ENCODE data around the gene GDAP2. TPM values are rescaled to one million over a fixed set of nuclear protein-coding genes. Genes with fewer than 3 reads are reported as not detected.

The GDAP2 gene
- polyA plus RNA-seq, 3 donors: 3.6 to 8.7 (median 5.3) TPM

DNA sequence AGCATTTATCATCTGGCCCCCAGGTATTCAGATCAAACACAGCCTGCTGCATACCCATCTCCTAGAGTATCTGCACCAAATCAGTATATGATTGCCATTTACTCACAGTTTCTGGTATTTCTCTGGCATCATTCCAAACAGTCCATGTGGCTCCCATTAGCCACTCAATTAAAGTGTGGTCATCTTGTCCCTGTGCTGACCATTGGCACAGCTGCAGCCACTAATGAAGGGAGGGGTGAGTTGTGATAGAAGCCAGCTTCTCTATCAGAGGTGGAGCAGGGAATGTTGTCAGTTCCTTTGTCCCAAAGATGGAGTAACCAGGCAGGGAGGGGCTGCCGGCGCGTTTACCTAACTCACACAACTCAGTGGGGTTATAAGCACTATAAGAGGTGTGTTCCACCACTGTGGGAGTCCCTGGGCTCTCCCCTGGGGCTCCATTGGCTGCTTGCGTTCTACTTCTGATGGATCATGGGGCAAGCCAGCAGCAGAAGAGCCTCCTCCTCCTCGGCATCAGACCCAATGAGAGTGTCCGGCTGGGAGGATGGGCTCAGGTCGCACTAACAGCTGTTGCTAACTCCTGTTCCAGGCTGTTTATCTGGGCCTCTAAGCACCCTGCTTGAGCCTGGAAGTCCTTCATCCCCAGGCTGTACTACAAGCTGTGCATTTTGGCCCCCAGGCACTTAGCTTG, 108.6 kb downstream of the GDAP2 start:
- WGBS, 3 donors: 66 to 82% (median 79%) methylated on average over 7 of the region's 7 CpGs
- H3K27ac ChIP-seq (ENCODE audit: low read depth, low read length): no peak overlapping the region

DNA sequence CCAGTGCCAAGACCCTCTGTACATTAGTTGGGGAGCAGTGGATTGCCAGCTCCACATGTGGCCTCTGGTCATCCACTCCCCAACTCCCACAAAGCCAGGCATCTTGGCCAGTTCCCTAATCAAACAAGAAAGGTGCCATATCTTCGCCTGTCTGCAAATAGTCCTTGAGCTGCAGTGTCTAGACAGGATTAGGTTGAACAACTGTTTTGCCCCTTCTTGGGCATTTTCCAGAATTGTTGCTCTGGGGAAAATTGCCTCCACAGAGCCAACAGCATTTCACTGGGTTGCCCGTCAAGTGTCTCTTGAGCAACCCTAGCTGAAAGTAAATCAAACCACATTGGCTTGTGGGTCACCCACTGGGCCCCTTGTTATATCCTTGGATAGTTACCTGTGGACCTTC, 109.3 kb downstream of the GDAP2 start:
- WGBS, 3 donors: 50 to 91% (median 88%) methylated on average over 2 of the region's 2 CpGs
- H3K27ac ChIP-seq (ENCODE audit: low read depth, low read length): no peak overlapping the region

DNA sequence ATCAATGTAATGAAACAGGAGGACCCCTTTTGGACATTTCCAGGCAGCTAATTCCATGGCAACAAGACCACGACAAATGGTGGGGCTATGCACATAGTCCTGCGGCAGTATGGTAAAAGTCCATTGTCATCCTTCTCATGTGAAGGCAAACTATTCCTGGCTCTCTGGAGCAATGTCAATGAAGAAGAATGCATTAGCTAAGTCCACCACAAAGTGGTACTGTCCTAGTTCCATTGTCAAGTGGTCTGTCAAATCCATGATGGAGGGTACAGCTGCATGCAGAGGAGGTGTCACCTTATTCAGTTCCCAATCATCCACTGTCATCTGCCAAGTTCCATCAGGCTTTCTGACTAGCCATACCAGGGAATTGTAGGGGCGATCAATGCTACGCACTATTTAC, 110.1 kb downstream of the GDAP2 start:
- no peak overlapping the region for H3K27ac ChIP-seq (ENCODE audit: low read depth, low read length)
- whole genome bisulfite sequencing, 3 donors: 46 to 98% (median 71%) methylated on average over 4 of the region's 4 CpGs

DNA sequence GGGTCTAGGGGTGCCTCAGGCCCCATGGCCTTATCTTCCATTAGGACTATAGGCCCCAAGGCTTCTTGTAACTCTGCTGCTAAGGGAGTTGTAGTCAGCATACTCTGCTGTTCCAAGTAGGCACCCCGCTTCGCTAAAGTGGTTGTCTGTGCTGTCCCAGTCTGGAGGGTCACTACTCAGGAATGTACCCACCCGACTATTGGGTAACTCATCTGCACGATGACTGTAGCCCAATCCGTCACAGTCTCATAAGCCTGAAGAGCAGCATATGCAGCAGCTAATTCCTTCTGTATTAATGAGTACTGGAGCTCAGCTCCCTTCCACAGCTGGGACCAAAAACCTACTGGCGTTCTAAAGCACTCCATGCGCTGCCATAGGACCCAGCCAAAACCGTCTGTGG, 111.0 kb downstream of the GDAP2 start:
- no peak overlapping the region for H3K27ac ChIP-seq (ENCODE audit: low read depth, low read length)
- WGBS, 3 donors: 95 to 99% (median 98%) methylated on average over 8 of the region's 8 CpGs

DNA sequence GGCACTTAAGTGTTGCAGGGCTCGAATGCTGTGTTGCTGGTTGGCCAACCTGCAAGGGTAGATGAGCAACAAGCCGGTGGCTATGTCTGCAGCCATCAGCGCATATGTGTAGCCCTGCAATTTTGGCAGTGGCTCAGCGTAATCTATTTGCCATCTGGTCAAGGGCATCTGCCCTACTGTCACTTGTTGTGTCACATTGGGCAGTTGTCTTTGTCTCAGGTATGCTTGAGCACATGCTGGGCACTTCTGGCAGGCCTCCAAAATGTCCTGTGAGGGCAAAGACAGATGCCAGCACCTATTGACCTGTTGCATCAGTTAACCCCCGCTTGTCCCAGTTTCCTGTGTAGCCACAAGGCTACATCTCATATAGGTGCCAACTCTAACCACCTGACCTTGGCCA, 111.8 kb downstream of the GDAP2 start:
- no peak overlapping the region for H3K27ac ChIP-seq (ENCODE audit: low read depth, low read length)
- 91 to 92% (median 91%) methylated on average over 5 of the region's 5 CpGs for WGBS, 3 donors

DNA sequence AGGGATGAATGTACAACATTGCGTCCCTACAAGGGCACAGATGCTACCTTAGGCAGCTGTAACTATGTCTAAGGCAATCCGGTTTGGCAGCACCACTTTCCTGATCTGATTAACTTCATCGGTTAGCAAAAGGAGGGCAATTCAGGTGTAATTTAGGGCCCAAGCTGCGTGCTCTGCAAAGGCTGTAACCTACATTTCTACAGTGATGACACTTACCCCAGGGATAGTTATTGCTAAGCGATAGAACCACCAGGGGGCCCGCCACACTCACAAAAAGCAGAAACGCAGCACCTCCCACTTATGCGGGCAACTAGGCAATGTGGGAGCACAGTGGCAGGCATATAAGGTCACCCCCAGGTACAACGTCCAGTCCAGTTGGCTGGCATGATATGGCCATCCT, 113.5 kb downstream of the GDAP2 start:
- WGBS, 3 donors: 79 to 94% (median 83%) methylated on average over 9 of the region's 9 CpGs
- no peak overlapping the region for H3K27ac ChIP-seq (ENCODE audit: low read depth, low read length)

DNA sequence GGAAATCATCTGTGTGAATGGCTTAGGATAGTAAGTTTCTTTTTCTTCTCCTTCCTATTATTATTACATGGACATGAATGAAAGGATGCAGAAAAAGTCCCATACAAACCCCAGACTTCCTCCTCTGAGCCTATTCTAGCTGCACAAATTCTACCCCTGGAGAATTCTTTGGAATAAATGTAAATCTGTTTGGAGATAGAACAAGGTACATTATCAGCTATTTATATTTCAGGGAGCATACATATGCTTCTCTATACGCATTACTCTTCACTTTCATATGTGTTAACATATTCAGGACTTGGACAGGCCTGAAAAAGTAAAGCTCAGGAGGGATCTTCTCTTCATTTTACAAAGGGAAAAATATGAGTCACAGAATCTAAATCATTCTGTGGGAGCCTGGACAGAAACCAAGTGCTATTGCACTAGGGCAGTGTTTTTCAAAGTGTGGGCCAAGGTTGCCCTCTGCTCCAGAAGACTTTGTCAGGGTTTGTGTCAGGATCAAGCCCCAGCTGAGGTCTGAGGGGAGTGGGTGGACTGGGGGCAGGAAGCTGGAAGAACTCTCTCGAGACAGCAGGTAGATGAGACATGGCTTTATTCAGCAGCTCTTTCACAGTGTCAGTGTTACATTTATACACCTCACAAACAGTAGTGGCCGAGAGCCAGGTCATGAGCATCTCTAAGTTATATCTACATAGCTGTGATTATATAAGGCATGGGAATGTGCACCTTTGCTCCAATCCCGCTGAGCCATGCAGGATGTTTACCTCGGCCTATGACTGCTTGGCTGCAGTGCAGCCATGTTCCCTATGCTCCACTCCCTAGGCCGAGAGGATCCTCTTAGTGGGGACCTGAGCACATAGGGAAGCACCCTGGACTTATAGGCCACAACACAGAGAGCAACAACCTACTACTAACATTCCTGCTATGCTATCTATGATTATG, 114.3 kb downstream of the GDAP2 start:
- WGBS, 3 donors: 66 to 84% (median 74%) methylated on average over 6 of the region's 6 CpGs
- H3K27ac ChIP-seq (ENCODE audit: low read depth, low read length): no peak overlapping the region

Other genes starting within 250 kb of the GDAP2 start
- gene WDR3, start 118 bp upstream of the GDAP2 start, polyA plus RNA-seq: 10 to 100 TPM in 1 of 3 donors, 1 to 10 TPM in 2; 4.8 to 14.8 (median 7.2) TPM

Data from adipose tissue (tissue), 3 donors.